Liver (tissue), 9 donors: Measurements from ENCODE around the gene RAD51B. TPM values are rescaled to one million over a fixed set of nuclear protein-coding genes. Genes with fewer than 3 reads are reported as not detected.

ENCODE experiments used
- DNase-seq: peaks from one replicate; pipeline ENCODE4 v3.0.0-alpha.2; 2017; ENCODE audit warnings: low spot score
- H3K27ac ChIP-seq, 2 donors: one replicate each; pipeline ENCODE4 v1.7.0; 2013; ENCODE audit warnings: inconsistent platforms in 2 of 2, low read length in 2 of 2, control low read depth in 1 of 2, low read depth in 1 of 2, mild to moderate bottlenecking in 1 of 2
- H3K27me3 ChIP-seq, 4 donors: one replicate each; pipeline versions ENCODE4 v1.6.1 to v1.7.0; 2013; ENCODE audit warnings: low read length in 3 of 4, inconsistent platforms in 1 of 4, mild to moderate bottlenecking in 1 of 4, moderate library complexity in 1 of 4; ENCODE audit not compliant: control insufficient read depth in 4 of 4, insufficient read depth in 4 of 4
- H3K36me3 ChIP-seq, 4 donors: one replicate each; pipeline versions ENCODE4 v1.6.1 to v1.7.0; 2013; ENCODE audit warnings: low read length in 3 of 4, mild to moderate bottlenecking in 3 of 4, low read depth in 1 of 4, moderate library complexity in 1 of 4; ENCODE audit not compliant: control insufficient read depth in 4 of 4, insufficient read depth in 3 of 4
- H3K4me1 ChIP-seq, 4 donors: one replicate each; pipeline versions ENCODE4 v1.6.1 to v1.7.0; 2013; ENCODE audit warnings: low read length in 3 of 4, mild to moderate bottlenecking in 3 of 4, moderate library complexity in 1 of 4; ENCODE audit not compliant: control insufficient read depth in 4 of 4, insufficient read depth in 4 of 4
- H3K4me3 ChIP-seq, 3 donors: one replicate each; pipeline versions ENCODE4 v1.6.1 to v1.7.0; 2013; ENCODE audit warnings: low read length in 3 of 3, control low read depth in 1 of 3, low read depth in 1 of 3, mild to moderate bottlenecking in 1 of 3
- H3K9ac ChIP-seq, 2 donors: one replicate each; pipeline ENCODE4 v1.7.0; 2013; ENCODE audit warnings: low read length in 2 of 2, mild to moderate bottlenecking in 2 of 2, moderate library complexity in 2 of 2, control low read depth in 1 of 2, low read depth in 1 of 2
- H3K9me3 ChIP-seq, 4 donors: one replicate each; pipeline versions ENCODE4 v1.6.1 to v1.7.0; 2013; ENCODE audit warnings: low read length in 3 of 4; ENCODE audit not compliant: control insufficient read depth in 4 of 4
- FOXA1 ChIP-seq: IDR thresholded peaks from 2 replicates; pipeline ENCODE4 v1.6.1; 2016; ENCODE audit warnings: antibody characterized with exemption
- FOXA2 ChIP-seq: IDR thresholded peaks from 2 replicates; pipeline ENCODE4 v1.6.1; 2016; ENCODE audit warnings: antibody characterized with exemption
- GABPA ChIP-seq, 2 donors: IDR thresholded peaks in 1 of 2; conservative IDR thresholded peaks in 1 of 2; 2 replicates each; pipeline ENCODE4 v1.6.1; 2016; ENCODE audit warnings: antibody characterized with exemption in 2 of 2, mild to moderate bottlenecking in 1 of 2, moderate library complexity in 1 of 2
- HNF4A ChIP-seq, 2 donors: conservative IDR thresholded peaks; 2 replicates each; pipeline ENCODE4 v1.6.1; 2016; ENCODE audit warnings: antibody characterized with exemption in 2 of 2, mild to moderate bottlenecking in 2 of 2
- HNF4G ChIP-seq: IDR thresholded peaks from 2 replicates; pipeline ENCODE4 v1.6.1; 2016; ENCODE audit warnings: antibody characterized with exemption
- JUND ChIP-seq, 2 donors: IDR thresholded peaks; 2 replicates each; pipeline ENCODE4 v1.6.1; 2016; ENCODE audit warnings: antibody characterized with exemption in 2 of 2
- NR2F2 ChIP-seq: IDR thresholded peaks from 2 replicates; pipeline ENCODE4 v1.6.1; 2016; ENCODE audit warnings: antibody characterized with exemption
- RAD21 ChIP-seq, 2 donors: IDR thresholded peaks; 2 replicates each; pipeline ENCODE4 v1.6.1; 2016; ENCODE audit warnings: antibody characterized with exemption in 2 of 2, mild to moderate bottlenecking in 2 of 2
- RXRA ChIP-seq, 2 donors: IDR thresholded peaks; 2 replicates each; pipeline ENCODE4 v1.6.1; 2017 to 2018; ENCODE audit warnings: antibody characterized with exemption in 2 of 2, mild to moderate bottlenecking in 1 of 2
- SP1 ChIP-seq: IDR thresholded peaks from 2 replicates; pipeline ENCODE4 v1.6.1; 2018; ENCODE audit warnings: antibody characterized with exemption, mild to moderate bottlenecking
- TAF1 ChIP-seq: conservative IDR thresholded peaks from 2 replicates; pipeline ENCODE4 v1.6.1; 2016; ENCODE audit warnings: antibody characterized with exemption, mild to moderate bottlenecking
- YY1 ChIP-seq: IDR thresholded peaks from 2 replicates; pipeline ENCODE4 v1.6.1; 2016; ENCODE audit warnings: antibody characterized with exemption, mild to moderate bottlenecking
- WGBS: extraction: QIAGEN DNeasy Blood & Tissue Kit; methylation state at CpG from one replicate; pipeline ENCODE4 v1.1.7; 2013; 5-methylcytosine and 5-hydroxymethylcytosine counted together
- polyA plus RNA-seq, 2 donors: library from polyadenylated mRNA; stranded (reverse) in 1 of 2; unstranded in 1 of 2; fragments of 200-250 nt in 1 of 2; fragments of >200 nt in 1 of 2; fragmentation: Nextera tagmentation in 1 of 2; extraction: Ambion mirVana in 1 of 2; gene quantifications; one replicate each; pipeline versions ENCODE4 v1.2.1 to v1.2.3, GENCODE V29; 2013 to 2015
- total RNA-seq, 2 donors: library from RNA; depleted of rRNA; stranded (reverse); fragments of >200 nt; gene quantifications; one replicate each; pipeline ENCODE4 v1.2.3, GENCODE V29; 2014
- TF ChIP-seq, protein P1 (sequence below): IDR thresholded peaks from 2 replicates; pipeline ENCODE4 v1.6.1; 2016; ENCODE audit warnings: antibody characterized with exemption
- TF ChIP-seq, protein P2 (sequence below): IDR thresholded peaks from 2 replicates; pipeline ENCODE4 v1.6.1; 2016; ENCODE audit warnings: antibody characterized with exemption, mild to moderate bottlenecking
- TF ChIP-seq, protein P3 (sequence below): fragments of 150-350 bp; IDR thresholded peaks from 2 replicates; pipeline ENCODE4 v1.5.1; 2017; ENCODE audit warnings: improper control_type of control experiment, low read depth, low read length; ENCODE audit not compliant: missing input control
- TF ChIP-seq, protein P4 (sequence below): IDR thresholded peaks from 2 replicates; pipeline ENCODE4 v1.6.1; 2016; ENCODE audit warnings: antibody characterized with exemption
- TF ChIP-seq, protein P5 (sequence below): IDR thresholded peaks from 2 replicates; pipeline ENCODE4 v1.6.1; 2016; ENCODE audit warnings: antibody characterized with exemption
- donor health status: healthy.
- donor health status: healthy.
- donor health status: healthy.
- donor health status: healthy.
- donor health status: healthy.

RAD51B gene
- total and polyA plus RNA-seq, 4 donors, result 0.81 to 12.9 (median 2.4) TPM

DNA sequence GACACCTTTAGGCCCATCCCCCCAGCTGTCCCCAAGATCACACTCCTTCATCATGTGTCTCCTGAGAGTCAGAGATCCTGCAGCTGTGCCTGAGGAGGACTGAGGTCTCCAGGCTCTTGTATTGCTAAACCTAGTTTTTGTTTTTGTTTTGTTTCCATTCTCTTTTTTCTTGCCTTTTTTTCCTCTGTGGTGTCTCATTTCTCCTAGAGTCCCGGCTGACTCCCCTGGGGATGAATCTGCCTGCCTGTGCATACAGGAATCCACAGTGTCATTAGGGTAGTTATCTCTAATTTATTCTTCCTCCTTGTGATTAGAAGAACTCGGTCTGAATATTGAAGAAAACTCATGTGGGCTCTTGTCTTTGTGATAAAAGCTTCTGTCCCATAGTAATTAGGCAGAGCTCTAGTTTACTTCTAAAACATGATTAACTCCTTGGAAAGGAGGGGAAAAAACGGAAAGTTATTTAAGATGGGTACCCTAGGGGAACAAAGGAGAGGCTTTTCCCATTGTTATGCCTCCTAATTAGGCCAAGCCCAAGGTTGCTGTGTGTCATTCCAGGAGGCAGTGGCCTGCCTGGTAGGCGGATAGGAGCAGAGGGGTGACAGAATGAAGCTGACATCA lies 630.1 kb downstream of the RAD51B start:
- DNase-seq, result no peak
- no peaks in the 10 kb centered on the region for H3K36me3 ChIP-seq
- no peak overlapping the region for H3K4me3 ChIP-seq
- WGBS, result 84% methylated on average over 4 of the region's 4 CpGs
- H3K9me3 ChIP-seq, result peaks cover 0 to 4% (median 0%) of the 10 kb centered on the region in 4 donors
- no peak overlapping the region for H3K9ac ChIP-seq
- TF ChIP-seq, protein P1, sequence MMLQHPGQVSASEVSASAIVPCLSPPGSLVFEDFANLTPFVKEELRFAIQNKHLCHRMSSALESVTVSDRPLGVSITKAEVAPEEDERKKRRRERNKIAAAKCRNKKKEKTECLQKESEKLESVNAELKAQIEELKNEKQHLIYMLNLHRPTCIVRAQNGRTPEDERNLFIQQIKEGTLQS, result no peak
- no peak for TF ChIP-seq RXRA (IDR thresholded peaks at IDR 0.05)
- TF ChIP-seq, protein P2, sequence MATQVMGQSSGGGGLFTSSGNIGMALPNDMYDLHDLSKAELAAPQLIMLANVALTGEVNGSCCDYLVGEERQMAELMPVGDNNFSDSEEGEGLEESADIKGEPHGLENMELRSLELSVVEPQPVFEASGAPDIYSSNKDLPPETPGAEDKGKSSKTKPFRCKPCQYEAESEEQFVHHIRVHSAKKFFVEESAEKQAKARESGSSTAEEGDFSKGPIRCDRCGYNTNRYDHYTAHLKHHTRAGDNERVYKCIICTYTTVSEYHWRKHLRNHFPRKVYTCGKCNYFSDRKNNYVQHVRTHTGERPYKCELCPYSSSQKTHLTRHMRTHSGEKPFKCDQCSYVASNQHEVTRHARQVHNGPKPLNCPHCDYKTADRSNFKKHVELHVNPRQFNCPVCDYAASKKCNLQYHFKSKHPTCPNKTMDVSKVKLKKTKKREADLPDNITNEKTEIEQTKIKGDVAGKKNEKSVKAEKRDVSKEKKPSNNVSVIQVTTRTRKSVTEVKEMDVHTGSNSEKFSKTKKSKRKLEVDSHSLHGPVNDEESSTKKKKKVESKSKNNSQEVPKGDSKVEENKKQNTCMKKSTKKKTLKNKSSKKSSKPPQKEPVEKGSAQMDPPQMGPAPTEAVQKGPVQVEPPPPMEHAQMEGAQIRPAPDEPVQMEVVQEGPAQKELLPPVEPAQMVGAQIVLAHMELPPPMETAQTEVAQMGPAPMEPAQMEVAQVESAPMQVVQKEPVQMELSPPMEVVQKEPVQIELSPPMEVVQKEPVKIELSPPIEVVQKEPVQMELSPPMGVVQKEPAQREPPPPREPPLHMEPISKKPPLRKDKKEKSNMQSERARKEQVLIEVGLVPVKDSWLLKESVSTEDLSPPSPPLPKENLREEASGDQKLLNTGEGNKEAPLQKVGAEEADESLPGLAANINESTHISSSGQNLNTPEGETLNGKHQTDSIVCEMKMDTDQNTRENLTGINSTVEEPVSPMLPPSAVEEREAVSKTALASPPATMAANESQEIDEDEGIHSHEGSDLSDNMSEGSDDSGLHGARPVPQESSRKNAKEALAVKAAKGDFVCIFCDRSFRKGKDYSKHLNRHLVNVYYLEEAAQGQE, result no peak
- no peak for TF ChIP-seq YY1
- no peak for TF ChIP-seq RAD21 (IDR thresholded peaks at IDR 0.05)
- no peak for TF ChIP-seq HNF4A (conservative IDR thresholded peaks at IDR 0.05)
- TF ChIP-seq HNF4G, result no peak
- TF ChIP-seq, protein P3, sequence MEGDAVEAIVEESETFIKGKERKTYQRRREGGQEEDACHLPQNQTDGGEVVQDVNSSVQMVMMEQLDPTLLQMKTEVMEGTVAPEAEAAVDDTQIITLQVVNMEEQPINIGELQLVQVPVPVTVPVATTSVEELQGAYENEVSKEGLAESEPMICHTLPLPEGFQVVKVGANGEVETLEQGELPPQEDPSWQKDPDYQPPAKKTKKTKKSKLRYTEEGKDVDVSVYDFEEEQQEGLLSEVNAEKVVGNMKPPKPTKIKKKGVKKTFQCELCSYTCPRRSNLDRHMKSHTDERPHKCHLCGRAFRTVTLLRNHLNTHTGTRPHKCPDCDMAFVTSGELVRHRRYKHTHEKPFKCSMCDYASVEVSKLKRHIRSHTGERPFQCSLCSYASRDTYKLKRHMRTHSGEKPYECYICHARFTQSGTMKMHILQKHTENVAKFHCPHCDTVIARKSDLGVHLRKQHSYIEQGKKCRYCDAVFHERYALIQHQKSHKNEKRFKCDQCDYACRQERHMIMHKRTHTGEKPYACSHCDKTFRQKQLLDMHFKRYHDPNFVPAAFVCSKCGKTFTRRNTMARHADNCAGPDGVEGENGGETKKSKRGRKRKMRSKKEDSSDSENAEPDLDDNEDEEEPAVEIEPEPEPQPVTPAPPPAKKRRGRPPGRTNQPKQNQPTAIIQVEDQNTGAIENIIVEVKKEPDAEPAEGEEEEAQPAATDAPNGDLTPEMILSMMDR, result no peak
- TF ChIP-seq, protein P4, sequence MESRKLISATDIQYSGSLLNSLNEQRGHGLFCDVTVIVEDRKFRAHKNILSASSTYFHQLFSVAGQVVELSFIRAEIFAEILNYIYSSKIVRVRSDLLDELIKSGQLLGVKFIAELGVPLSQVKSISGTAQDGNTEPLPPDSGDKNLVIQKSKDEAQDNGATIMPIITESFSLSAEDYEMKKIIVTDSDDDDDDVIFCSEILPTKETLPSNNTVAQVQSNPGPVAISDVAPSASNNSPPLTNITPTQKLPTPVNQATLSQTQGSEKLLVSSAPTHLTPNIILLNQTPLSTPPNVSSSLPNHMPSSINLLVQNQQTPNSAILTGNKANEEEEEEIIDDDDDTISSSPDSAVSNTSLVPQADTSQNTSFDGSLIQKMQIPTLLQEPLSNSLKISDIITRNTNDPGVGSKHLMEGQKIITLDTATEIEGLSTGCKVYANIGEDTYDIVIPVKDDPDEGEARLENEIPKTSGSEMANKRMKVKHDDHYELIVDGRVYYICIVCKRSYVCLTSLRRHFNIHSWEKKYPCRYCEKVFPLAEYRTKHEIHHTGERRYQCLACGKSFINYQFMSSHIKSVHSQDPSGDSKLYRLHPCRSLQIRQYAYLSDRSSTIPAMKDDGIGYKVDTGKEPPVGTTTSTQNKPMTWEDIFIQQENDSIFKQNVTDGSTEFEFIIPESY, result no peak
- no peak for TF ChIP-seq GABPA (IDR thresholded peaks at IDR 0.05 in 1 of 2, conservative IDR thresholded peaks at IDR 0.05 in 1 of 2)
- no peak for TF ChIP-seq TAF1
- TF ChIP-seq FOXA1, result no peak
- TF ChIP-seq JUND (IDR thresholded peaks at IDR 0.05), result no peak
- no peak for TF ChIP-seq FOXA2
- no peak for TF ChIP-seq SP1
- TF ChIP-seq, protein P5, sequence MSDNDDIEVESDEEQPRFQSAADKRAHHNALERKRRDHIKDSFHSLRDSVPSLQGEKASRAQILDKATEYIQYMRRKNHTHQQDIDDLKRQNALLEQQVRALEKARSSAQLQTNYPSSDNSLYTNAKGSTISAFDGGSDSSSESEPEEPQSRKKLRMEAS, result no peak
- no peak for TF ChIP-seq NR2F2
- H3K27me3 ChIP-seq, result no peaks in the 10 kb centered on the region
- no peak overlapping the region for H3K27ac ChIP-seq
- H3K4me1 ChIP-seq, result peaks cover 6 to 31% (median 17%) of the 10 kb centered on the region in 4 donors
